ENCODE data around the gene ECPAS.
"Not testable (repeated sequence)": the region's sequence is repeated elsewhere in the genome, so short reads cannot be mapped to it uniquely, and the experiment has no call there.

ECPAS gene

DNA sequence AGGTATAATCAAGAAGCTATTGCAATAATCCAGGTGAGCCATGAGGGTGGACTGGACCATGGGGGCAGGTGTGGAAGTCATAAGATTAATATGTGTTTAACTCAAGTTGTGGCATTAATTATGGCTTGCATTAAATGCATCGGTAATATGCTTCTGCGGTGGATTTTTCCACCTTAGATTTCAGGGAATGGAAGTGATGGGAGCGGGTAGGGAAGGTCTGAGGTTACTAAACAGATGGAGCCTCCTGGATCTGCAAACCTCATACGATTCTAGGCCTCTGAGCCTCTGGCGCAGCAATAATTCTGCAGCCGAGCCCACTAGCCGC lies 40.5 kb upstream of the ECPAS start:
- TF ChIP-seq BACH2 (CRISPR knock-in tag; IDR thresholded peaks at IDR 0.05; ENCODE audit: borderline replicate concordance) (no peak), ZFP30 (CRISPR knock-in tag; IDR thresholded peaks at IDR 0.05) (no peak), ZFP3 (CRISPR knock-in tag; IDR thresholded peaks at IDR 0.05) (no peak), PPARA (CRISPR knock-in tag; IDR thresholded peaks at IDR 0.05; ENCODE audit: borderline replicate concordance) (no peak), PATZ1 (CRISPR knock-in tag; IDR thresholded peaks at IDR 0.05; ENCODE audit: borderline replicate concordance) (no peak), RARB (CRISPR knock-in tag; IDR thresholded peaks at IDR 0.05) (no peak), POU6F1 (CRISPR knock-in tag; IDR thresholded peaks at IDR 0.05; ENCODE audit: borderline replicate concordance, low read depth) (no peak), CREB5 (CRISPR knock-in tag; IDR thresholded peaks at IDR 0.05; ENCODE audit: low read depth) (no peak), SNAI2 (CRISPR knock-in tag; IDR thresholded peaks at IDR 0.05) (no peak), CSDC2 (CRISPR knock-in tag; IDR thresholded peaks at IDR 0.05) (no peak), TOX (CRISPR knock-in tag; IDR thresholded peaks at IDR 0.05; ENCODE audit: borderline replicate concordance) (no peak), GLIS3 (CRISPR knock-in tag; IDR thresholded peaks at IDR 0.05) (no peak), OSR1 (CRISPR knock-in tag; IDR thresholded peaks at IDR 0.05) (no peak)
- TF ChIP-seq, protein P1, sequence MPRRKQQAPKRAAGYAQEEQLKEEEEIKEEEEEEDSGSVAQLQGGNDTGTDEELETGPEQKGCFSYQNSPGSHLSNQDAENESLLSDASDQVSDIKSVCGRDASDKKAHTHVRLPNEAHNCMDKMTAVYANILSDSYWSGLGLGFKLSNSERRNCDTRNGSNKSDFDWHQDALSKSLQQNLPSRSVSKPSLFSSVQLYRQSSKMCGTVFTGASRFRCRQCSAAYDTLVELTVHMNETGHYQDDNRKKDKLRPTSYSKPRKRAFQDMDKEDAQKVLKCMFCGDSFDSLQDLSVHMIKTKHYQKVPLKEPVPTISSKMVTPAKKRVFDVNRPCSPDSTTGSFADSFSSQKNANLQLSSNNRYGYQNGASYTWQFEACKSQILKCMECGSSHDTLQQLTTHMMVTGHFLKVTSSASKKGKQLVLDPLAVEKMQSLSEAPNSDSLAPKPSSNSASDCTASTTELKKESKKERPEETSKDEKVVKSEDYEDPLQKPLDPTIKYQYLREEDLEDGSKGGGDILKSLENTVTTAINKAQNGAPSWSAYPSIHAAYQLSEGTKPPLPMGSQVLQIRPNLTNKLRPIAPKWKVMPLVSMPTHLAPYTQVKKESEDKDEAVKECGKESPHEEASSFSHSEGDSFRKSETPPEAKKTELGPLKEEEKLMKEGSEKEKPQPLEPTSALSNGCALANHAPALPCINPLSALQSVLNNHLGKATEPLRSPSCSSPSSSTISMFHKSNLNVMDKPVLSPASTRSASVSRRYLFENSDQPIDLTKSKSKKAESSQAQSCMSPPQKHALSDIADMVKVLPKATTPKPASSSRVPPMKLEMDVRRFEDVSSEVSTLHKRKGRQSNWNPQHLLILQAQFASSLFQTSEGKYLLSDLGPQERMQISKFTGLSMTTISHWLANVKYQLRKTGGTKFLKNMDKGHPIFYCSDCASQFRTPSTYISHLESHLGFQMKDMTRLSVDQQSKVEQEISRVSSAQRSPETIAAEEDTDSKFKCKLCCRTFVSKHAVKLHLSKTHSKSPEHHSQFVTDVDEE (CRISPR knock-in tag; IDR thresholded peaks at IDR 0.05) = no peak
- TF ChIP-seq, protein P2, sequence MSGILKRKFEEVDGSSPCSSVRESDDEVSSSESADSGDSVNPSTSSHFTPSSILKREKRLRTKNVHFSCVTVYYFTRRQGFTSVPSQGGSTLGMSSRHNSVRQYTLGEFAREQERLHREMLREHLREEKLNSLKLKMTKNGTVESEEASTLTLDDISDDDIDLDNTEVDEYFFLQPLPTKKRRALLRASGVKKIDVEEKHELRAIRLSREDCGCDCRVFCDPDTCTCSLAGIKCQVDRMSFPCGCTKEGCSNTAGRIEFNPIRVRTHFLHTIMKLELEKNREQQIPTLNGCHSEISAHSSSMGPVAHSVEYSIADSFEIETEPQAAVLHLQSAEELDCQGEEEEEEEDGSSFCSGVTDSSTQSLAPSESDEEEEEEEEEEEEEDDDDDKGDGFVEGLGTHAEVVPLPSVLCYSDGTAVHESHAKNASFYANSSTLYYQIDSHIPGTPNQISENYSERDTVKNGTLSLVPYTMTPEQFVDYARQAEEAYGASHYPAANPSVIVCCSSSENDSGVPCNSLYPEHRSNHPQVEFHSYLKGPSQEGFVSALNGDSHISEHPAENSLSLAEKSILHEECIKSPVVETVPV (CRISPR knock-in tag; IDR thresholded peaks at IDR 0.05) = no peak
- no peak for ATAC-seq

- peak; percentile 60 for ATAC-seq
- TF ChIP-seq ZNF8 (CRISPR knock-in tag; IDR thresholded peaks at IDR 0.05) = no peak
- TF ChIP-seq PPARA (CRISPR knock-in tag; IDR thresholded peaks at IDR 0.05; ENCODE audit: borderline replicate concordance) = no peak
- no peak for TF ChIP-seq ZNF70 (CRISPR knock-in tag; IDR thresholded peaks at IDR 0.05)
- no peak for TF ChIP-seq ESRRG (CRISPR knock-in tag; IDR thresholded peaks at IDR 0.05)
- TF ChIP-seq TCF4 (CRISPR knock-in tag; IDR thresholded peaks at IDR 0.05; ENCODE audit: borderline replicate concordance) = no peak
- TF ChIP-seq TOX (CRISPR knock-in tag; IDR thresholded peaks at IDR 0.05; ENCODE audit: borderline replicate concordance) = no peak
- TF ChIP-seq ZNF565 (CRISPR knock-in tag; conservative IDR thresholded peaks at IDR 0.05; ENCODE audit: low read depth) = no peak
- no peak for TF ChIP-seq GLIS3 (CRISPR knock-in tag; IDR thresholded peaks at IDR 0.05)
- no peak for TF ChIP-seq ZFP3 (CRISPR knock-in tag; IDR thresholded peaks at IDR 0.05)
These were observed 31.9 kb upstream of the ECPAS start for GRCh38 chr9:111516061-111516465.

DNA sequence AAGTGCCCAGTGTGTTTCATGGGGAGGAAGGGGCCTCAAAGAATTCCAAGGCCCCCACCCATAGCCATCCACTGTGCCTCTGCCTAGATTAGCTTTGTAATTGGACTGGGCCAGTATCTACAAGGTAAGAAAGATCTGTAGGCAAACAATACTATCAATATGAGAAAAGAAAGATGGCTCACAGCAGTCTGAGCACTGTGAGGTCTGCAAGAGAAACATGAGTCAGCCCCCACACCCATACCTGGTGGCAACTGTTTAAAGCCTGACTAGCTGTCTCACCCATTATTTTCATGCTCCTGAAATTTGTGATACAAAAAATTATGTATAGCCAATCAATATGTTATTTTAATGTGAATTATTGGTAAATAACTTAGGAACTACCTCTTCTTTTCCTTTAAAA lies 30.8 kb upstream of the ECPAS start:
- no peak for ATAC-seq

DNA sequence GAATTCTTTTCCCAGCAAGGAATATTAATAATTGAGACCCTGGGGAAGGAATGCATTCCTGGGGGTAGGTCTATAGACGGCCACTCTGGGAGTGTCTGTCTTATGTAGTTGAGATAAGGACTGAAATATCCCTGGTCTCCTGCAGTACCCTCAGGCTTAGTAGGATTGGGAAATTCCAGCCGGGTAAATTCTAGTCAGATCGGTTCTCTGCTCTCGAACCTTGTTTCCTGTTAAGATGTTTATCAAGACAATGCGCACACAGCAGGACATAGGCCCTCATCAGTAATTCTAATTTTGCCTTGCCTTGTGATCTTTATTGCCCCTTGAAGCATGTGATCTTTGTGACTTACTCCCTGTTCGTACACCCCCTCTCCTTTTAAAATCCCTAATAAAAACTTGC lies 27.4 kb upstream of the ECPAS start:
- not testable (repeated sequence) for ATAC-seq

More for the DNA sequence above, 30.8 kb upstream of the ECPAS start:
- TF ChIP-seq SNAI2 (CRISPR knock-in tag; IDR thresholded peaks at IDR 0.05) = no peak
- TF ChIP-seq PPARA (CRISPR knock-in tag; IDR thresholded peaks at IDR 0.05; ENCODE audit: borderline replicate concordance) = no peak
- TF ChIP-seq RARB (CRISPR knock-in tag; IDR thresholded peaks at IDR 0.05) = no peak
- TF ChIP-seq, protein P1 (CRISPR knock-in tag; IDR thresholded peaks at IDR 0.05) = no peak
- TF ChIP-seq TCF4 (CRISPR knock-in tag; IDR thresholded peaks at IDR 0.05; ENCODE audit: borderline replicate concordance) = no peak
- TF ChIP-seq ISL1 (CRISPR knock-in tag; IDR thresholded peaks at IDR 0.05) = no peak
- TF ChIP-seq ARNTL (CRISPR knock-in tag; IDR thresholded peaks at IDR 0.05; ENCODE audit: borderline replicate concordance, low read depth) = no peak
- TF ChIP-seq ZC3H10 (CRISPR knock-in tag; IDR thresholded peaks at IDR 0.05) = no peak
- TF ChIP-seq CSDC2 (CRISPR knock-in tag; IDR thresholded peaks at IDR 0.05) = no peak
- no peak for TF ChIP-seq ZFP30 (CRISPR knock-in tag; IDR thresholded peaks at IDR 0.05)
- no peak for TF ChIP-seq TOX (CRISPR knock-in tag; IDR thresholded peaks at IDR 0.05; ENCODE audit: borderline replicate concordance)
- TF ChIP-seq GLIS3 (CRISPR knock-in tag; IDR thresholded peaks at IDR 0.05) = no peak
